Measurements from ENCODE around the gene GATC. TPM values are rescaled to one million over a fixed set of nuclear protein-coding genes. Genes with fewer than 3 reads are reported as not detected.

Gene GATC
- total RNA-seq, 1 donor from 2014 or later, result 38.8 TPM

- intact Hi-C loops (cut with micrococcal nuclease), result no loop called here
These were observed 28.2 kb upstream of the GATC start for GRCh38 chr12:120417917-120418580.

GRCh38 chr12:120421701-120422100 lies 24.5 kb upstream of the GATC start:
- no peaks in the 10 kb centered on the region for H3K4me1 Mint-ChIP-seq (ENCODE audit: low read depth)
- no peak overlapping the region for H3K27ac Mint-ChIP-seq
- H3K9me3 Mint-ChIP-seq, result no peaks in the 10 kb centered on the region
- H3K36me3 Mint-ChIP-seq (ENCODE audit: low read depth), result no peaks in the 10 kb centered on the region
- H3K4me3 Mint-ChIP-seq, result no peak overlapping the region
- intact Hi-C loops (cut with micrococcal nuclease), result no loop called here
- DNase-seq (ENCODE audit: low spot score), result no peak
- H3K27me3 Mint-ChIP-seq (ENCODE audit: insufficient read depth), result peaks cover 17% of the 10 kb centered on the region

More at GRCh38 chr12:120417917-120418580, 28.2 kb upstream of the GATC start:
- DNase-seq (ENCODE audit: low spot score), result no peak
- Mint-ChIP-seq H3K36me3 (ENCODE audit: low read depth) (no peaks in the 10 kb centered on the region), H3K9me3 (no peaks in the 10 kb centered on the region), H3K27me3 (ENCODE audit: insufficient read depth) (peaks cover 11% of the 10 kb centered on the region), H3K27ac (no peak overlapping the region), H3K4me1 (ENCODE audit: low read depth) (no peaks in the 10 kb centered on the region), H3K4me3 (no peak overlapping the region)

GRCh38 chr12:120422892-120423456 lies 23.3 kb upstream of the GATC start:
- H3K27ac Mint-ChIP-seq, result no peak overlapping the region
- H3K27me3 Mint-ChIP-seq (ENCODE audit: insufficient read depth), result peaks cover 22% of the 10 kb centered on the region
- H3K9me3 Mint-ChIP-seq, result no peaks in the 10 kb centered on the region
- H3K4me1 Mint-ChIP-seq (ENCODE audit: low read depth), result no peaks in the 10 kb centered on the region
- no peak overlapping the region for H3K4me3 Mint-ChIP-seq
- no peak for DNase-seq (ENCODE audit: low spot score)
- intact Hi-C loops (cut with micrococcal nuclease), result no loop called here
- H3K36me3 Mint-ChIP-seq (ENCODE audit: low read depth), result no peaks in the 10 kb centered on the region

GRCh38 chr12:120425797-120426196 lies 20.4 kb upstream of the GATC start:
- Mint-ChIP-seq H3K4me3 (no peak overlapping the region), H3K36me3 (ENCODE audit: low read depth) (no peaks in the 10 kb centered on the region), H3K27me3 (ENCODE audit: insufficient read depth) (peaks cover 22% of the 10 kb centered on the region), H3K4me1 (ENCODE audit: low read depth) (peaks cover 4% of the 10 kb centered on the region), H3K27ac (no peak overlapping the region), H3K9me3 (no peaks in the 10 kb centered on the region)
- DNase-seq (ENCODE audit: low spot score), result no peak
- intact Hi-C loops (cut with micrococcal nuclease), result no loop called here

- Mint-ChIP-seq H3K27ac (no peak overlapping the region), H3K9me3 (no peaks in the 10 kb centered on the region), H3K36me3 (ENCODE audit: low read depth) (no peaks in the 10 kb centered on the region), H3K27me3 (ENCODE audit: insufficient read depth) (peaks cover 18% of the 10 kb centered on the region), H3K4me1 (ENCODE audit: low read depth) (peaks cover 10% of the 10 kb centered on the region), H3K4me3 (no peak overlapping the region)
- intact Hi-C loops (cut with micrococcal nuclease), result no loop called here
- no peak for DNase-seq (ENCODE audit: low spot score)
These were observed 17.5 kb upstream of the GATC start for GRCh38 chr12:120428597-120429229.

- no peak for DNase-seq (ENCODE audit: low spot score)
- Mint-ChIP-seq H3K27me3 (ENCODE audit: insufficient read depth) (peaks cover 15% of the 10 kb centered on the region), H3K27ac (no peak overlapping the region), H3K4me3 (no peak overlapping the region), H3K36me3 (ENCODE audit: low read depth) (no peaks in the 10 kb centered on the region), H3K4me1 (ENCODE audit: low read depth) (peaks cover 10% of the 10 kb centered on the region), H3K9me3 (no peaks in the 10 kb centered on the region)
- intact Hi-C loops (cut with micrococcal nuclease), result no loop called here
These were observed 16.9 kb upstream of the GATC start for GRCh38 chr12:120429368-120429767.

- peaks cover 7% of the 10 kb centered on the region for H3K27me3 Mint-ChIP-seq (ENCODE audit: insufficient read depth)
- intact Hi-C loops (cut with micrococcal nuclease), result loop anchor here (10.0 kb wide), 2 partner anchors 318 to 602 kb away; partner anchors contain the start of genes OASL and RAB35
- DNase-seq (ENCODE audit: low spot score), result no peak
- no peak overlapping the region for H3K27ac Mint-ChIP-seq
- no peaks in the 10 kb centered on the region for H3K9me3 Mint-ChIP-seq
- no peaks in the 10 kb centered on the region for H3K36me3 Mint-ChIP-seq (ENCODE audit: low read depth)
- H3K4me1 Mint-ChIP-seq (ENCODE audit: low read depth), result peaks cover 16% of the 10 kb centered on the region
- H3K4me3 Mint-ChIP-seq, result no peak overlapping the region
These were observed 13.3 kb upstream of the GATC start for GRCh38 chr12:120432772-120433525.

GRCh38 chr12:120437735-120438494 lies 8.3 kb upstream of the GATC start, which contains the start of gene COX6A1:
COX6A1 (plus strand) TSS chr12:120438113; CDS start chr12:120438127, 14 bp downstream.
- H3K27me3 Mint-ChIP-seq (ENCODE audit: insufficient read depth), result no peaks in the 10 kb centered on the region
- DNase-seq (ENCODE audit: low spot score), result peak; percentile 97
- H3K27ac Mint-ChIP-seq, result peak within 1 kb of the TSS; percentile 98
- intact Hi-C loops (cut with micrococcal nuclease), result loop anchor here (1.0 to 10.0 kb wide), 12 partner anchors 8 to 597 kb away; partner anchors contain the start of genes GATC, MLEC, OASL and POP5
- peak within 1 kb of the TSS; percentile 100 for H3K4me3 Mint-ChIP-seq
- H3K9me3 Mint-ChIP-seq, result no peaks in the 10 kb centered on the region
- H3K4me1 Mint-ChIP-seq (ENCODE audit: low read depth), result peaks cover 31% of the 10 kb centered on the region
- peaks cover 22% of the 10 kb centered on the region for H3K36me3 Mint-ChIP-seq (ENCODE audit: low read depth)

GRCh38 chr12:120438495-120439198 lies 7.6 kb upstream of the GATC start:
- H3K27ac Mint-ChIP-seq, result peak overlapping the region; percentile 98
- no peaks in the 10 kb centered on the region for H3K27me3 Mint-ChIP-seq (ENCODE audit: insufficient read depth)
- no peaks in the 10 kb centered on the region for H3K9me3 Mint-ChIP-seq
- intact Hi-C loops (cut with micrococcal nuclease), result loop anchor here (1.0 to 10.0 kb wide), 14 partner anchors 8 to 596 kb away; partner anchors contain the start of genes DYNLL1, GATC, MLEC and OASL
- no peak for DNase-seq (ENCODE audit: low spot score)
- H3K4me3 Mint-ChIP-seq, result peak overlapping the region; percentile 100
- peaks cover 28% of the 10 kb centered on the region for H3K36me3 Mint-ChIP-seq (ENCODE audit: low read depth)
- H3K4me1 Mint-ChIP-seq (ENCODE audit: low read depth), result peaks cover 28% of the 10 kb centered on the region

GRCh38 chr12:120439646-120440247 lies 6.5 kb upstream of the GATC start:
- DNase-seq (ENCODE audit: low spot score), result peak; percentile 52
- H3K4me1 Mint-ChIP-seq (ENCODE audit: low read depth), result peaks cover 29% of the 10 kb centered on the region
- H3K27ac Mint-ChIP-seq, result no peak overlapping the region
- no peaks in the 10 kb centered on the region for H3K27me3 Mint-ChIP-seq (ENCODE audit: insufficient read depth)
- H3K4me3 Mint-ChIP-seq, result peak overlapping the region; percentile 64
- H3K9me3 Mint-ChIP-seq, result no peaks in the 10 kb centered on the region
- peaks cover 33% of the 10 kb centered on the region for H3K36me3 Mint-ChIP-seq (ENCODE audit: low read depth)
- intact Hi-C loops (cut with micrococcal nuclease), result loop anchor here (1.0 to 10.0 kb wide), 10 partner anchors 57 to 595 kb away; partner anchors contain the start of genes DYNLL1, MLEC, OASL and RAB35

- peaks cover 33% of the 10 kb centered on the region for H3K4me1 Mint-ChIP-seq (ENCODE audit: low read depth)
- no peak for DNase-seq (ENCODE audit: low spot score)
- peaks cover 42% of the 10 kb centered on the region for H3K36me3 Mint-ChIP-seq (ENCODE audit: low read depth)
- H3K9me3 Mint-ChIP-seq, result no peaks in the 10 kb centered on the region
- H3K4me3 Mint-ChIP-seq, result peak overlapping the region; percentile 97
- intact Hi-C loops (cut with micrococcal nuclease), result no loop called here
- no peaks in the 10 kb centered on the region for H3K27me3 Mint-ChIP-seq (ENCODE audit: insufficient read depth)
- peak overlapping the region; percentile 44 for H3K27ac Mint-ChIP-seq
These were observed 1.6 kb upstream of the GATC start for GRCh38 chr12:120444676-120445075.
